ENCODE results near the gene MOB3B.

MOB3B gene

DNA sequence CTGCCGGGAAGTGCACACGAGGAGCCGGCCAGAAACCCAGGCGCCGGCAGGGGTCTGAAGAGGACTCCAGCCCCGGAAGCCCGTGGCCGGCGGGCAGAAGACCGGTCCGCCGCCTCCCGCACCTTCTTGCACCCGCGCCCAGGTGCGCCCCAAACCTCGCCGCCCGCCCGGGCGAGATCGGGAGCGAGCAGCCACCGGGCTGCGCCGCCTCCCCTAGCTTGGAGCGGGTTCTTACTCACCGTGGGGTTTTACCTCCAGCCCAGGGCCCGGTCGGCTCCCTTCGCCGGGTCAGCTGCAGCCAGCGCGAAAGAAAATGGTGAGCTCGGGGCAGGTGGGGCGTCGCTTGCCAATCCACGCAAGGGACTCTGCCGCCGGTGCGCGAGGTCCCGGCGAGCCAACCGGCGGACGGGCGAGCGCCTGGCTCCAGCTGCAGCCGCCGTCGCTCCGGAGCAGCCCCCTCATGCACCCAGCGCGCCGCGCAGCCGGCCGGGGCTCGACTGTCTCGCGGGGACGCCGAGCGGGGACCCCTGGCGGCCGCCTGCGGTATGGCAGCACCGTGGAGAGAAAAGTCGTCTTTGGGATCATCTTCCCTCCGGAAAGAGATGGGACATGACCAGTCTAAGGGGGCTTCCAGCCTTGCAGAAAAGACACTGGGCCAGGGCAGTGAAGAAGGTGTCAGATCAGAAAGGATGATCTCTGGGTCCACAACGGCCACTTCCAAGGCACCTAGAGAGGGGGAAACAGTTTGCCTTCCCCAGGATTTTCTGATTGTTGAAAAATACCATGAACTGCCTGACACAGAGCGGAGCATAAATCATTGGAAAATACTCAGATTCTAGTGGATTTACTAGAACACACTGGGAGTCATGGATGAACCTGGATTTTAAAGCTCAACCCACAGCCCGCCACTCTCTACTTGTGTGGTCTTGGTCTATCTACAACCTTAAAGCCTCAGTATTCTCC lies at the start of gene MOB3B:
Gene MOB3B, minus strand, starts transcription at position 499 of the 963 bp plus-strand sequence. CDS start 74,264 bp downstream, outside the sequence.
- no peak for DNase-seq

GRCh38 chr9:27573634-27574590 lies 44.3 kb upstream of the MOB3B start:
- DNase-seq: peak; percentile 96

- DNase-seq: peak; percentile 83
Measured at GRCh38 chr9:27572918-27573633, 43.5 kb upstream of the MOB3B start, which contains the start of gene C9orf72. Gene C9orf72 (minus strand): TSS chr9:27573481. CDS start chr9:27567120, 6,361 bp downstream.

- DNase-seq: peak; percentile 46
Measured at GRCh38 chr9:27572566-27572917, 42.9 kb upstream of the MOB3B start.

- no peak for DNase-seq
Measured at GRCh38 chr9:27572061-27572460, 42.4 kb upstream of the MOB3B start.

DNA sequence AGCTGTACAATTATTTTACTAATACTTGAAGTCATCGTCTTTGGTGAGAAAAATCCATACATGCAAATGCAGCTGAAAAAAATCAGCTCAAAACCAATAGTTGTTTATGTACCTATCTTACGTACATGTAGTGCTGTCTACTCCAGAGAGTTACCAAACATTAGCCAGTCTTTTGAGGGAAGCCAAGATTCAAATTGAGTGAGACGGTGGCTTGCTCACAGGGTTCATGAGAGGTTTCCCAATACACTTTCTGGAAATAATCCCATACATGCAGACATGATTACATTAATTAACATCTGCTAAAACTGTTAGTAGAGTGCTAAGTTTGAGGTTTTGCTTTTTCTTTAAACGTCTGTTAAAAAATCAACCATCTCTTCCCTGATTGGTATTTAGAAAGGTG lies 41.4 kb upstream of the MOB3B start:
- no peak for DNase-seq

- no peak for DNase-seq
Measured at GRCh38 chr9:27569406-27569805, 39.8 kb upstream of the MOB3B start.

- DNase-seq: no peak
Measured at GRCh38 chr9:27566118-27566517, 36.5 kb upstream of the MOB3B start.

DNA sequence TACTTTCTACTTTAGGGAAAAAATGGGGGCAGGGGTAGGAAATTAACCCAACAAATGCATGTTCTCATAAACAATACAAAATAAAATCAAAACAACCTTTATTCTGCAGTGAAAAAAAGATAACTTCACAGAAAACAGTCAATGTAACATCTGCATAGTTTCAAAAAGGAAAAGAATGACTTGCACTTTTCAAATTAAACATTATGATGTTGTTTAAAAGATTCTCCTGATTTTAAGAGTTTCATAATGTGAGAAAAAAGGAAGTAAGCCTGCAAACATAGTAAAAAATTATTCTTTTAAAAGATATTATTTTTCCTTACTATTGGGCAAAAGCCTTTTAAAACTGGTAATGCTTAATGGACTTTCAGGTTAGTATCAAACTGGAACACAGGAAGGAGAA lies 36.1 kb upstream of the MOB3B start:
- no peak for DNase-seq

DNA sequence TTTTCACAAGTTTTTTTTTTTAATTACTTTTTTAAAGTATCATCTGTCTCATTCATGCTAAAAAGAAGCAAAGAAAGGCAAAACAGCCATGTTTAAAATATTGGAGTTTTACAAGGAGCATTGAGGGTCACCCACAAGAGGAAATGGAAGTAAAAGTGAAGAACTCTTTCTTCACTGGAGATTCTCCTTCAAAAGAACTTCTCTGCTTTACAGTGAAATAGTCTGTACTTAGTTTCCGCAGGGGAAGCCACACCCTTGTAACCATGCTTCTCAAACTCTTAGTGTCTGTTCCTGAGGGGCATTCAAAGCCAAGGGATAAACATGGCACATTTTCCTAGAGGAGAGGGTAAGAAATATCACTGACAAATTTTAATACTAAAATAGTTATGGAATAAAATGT lies 35.1 kb upstream of the MOB3B start:
- no peak for DNase-seq

- no peak for DNase-seq
Measured at GRCh38 chr9:27563738-27564430, 34.3 kb upstream of the MOB3B start.

DNA sequence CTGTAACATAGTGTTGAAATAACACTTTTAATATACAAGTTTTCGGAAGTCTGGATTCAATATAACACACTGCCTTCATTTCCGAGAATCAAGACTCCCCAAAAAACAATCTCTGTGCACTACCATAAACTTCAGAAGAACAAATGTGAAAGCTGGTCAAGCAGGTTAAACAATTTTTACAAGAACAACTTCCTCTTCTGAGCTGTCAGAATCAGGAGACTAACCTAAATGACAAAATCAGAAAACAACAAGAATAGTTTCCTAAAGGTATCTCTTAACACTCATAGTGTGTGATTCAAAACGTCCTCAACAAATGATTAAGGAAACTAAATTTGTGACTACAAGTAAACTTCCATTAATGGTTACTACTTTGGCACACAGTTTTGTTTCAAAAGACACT lies 32.1 kb upstream of the MOB3B start:
- DNase-seq: no peak

- DNase-seq: no peak
Measured at GRCh38 chr9:27560457-27560856, 30.8 kb upstream of the MOB3B start.

DNA sequence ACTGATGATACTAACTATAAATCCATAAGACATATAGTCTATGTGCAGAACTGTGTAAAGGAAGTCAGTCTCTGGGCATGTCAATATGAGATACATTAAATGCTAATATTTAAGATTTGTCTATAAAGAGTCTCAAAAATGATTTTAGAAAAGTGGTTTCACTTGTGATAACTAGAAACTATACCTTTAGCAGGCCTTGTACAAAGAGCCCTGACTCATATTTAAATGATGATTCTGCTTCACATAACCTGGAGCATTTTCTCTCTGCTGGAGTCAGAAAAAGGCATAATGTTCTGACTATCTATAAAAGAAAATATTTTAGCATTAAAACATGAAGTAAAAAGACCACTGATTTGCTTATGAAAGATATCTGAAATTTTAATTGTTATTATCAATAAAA lies 28.7 kb upstream of the MOB3B start:
- no peak for DNase-seq

GRCh38 chr9:27556470-27556869 lies 26.9 kb upstream of the MOB3B start:
- DNase-seq: no peak

- no peak for DNase-seq
Measured at GRCh38 chr9:27554712-27555111, 25.1 kb upstream of the MOB3B start.

DNA sequence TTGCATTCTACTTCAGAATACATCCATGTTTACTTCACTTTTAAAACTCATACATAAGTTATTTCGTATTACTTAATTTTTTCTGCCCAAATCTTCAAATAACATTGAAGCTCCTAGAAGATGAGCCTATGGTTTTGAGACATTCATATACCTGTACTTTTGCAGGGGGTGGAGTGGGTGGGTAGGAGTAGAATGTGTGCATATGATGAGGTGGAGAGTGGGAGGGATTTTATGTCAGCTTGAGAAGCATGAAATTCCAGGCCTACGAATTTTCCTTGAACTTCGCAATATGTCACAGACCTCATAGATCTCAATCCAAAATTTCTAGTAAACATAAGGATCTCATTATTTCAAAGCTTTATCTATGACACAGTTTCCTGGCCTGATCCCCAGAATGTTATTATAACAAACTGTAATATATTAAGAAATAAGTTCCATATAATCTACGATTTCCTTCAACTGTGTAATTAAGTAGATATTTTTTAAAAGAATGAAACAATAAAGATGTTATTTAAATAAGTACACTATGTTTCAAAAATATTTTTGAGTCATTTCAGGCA lies 19.7 kb upstream of the MOB3B start:
- no peak for DNase-seq

- no peak for DNase-seq
Measured at GRCh38 chr9:27548055-27548741, 18.6 kb upstream of the MOB3B start.

GRCh38 chr9:27545471-27545870 lies 15.9 kb upstream of the MOB3B start:
- no peak for DNase-seq

DNA sequence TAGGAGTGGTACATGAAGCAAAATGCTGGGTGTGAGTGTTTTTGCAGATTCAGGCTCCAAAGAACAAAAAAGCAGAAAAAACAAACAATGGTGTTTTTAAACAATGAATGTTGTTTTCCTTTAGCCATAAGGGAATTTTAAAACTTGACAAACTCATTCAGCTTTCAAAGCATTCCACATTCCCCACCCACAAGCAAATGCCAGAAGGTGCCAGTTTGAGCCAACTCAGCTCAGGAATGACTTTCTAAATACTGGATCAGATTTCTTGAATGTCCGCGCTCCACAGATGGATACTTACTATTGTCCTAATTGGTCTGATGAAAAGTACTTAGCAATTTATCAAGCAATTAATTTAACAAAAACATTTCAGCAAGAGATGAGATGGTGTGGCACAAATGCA lies 12.9 kb upstream of the MOB3B start:
- no peak for DNase-seq

- no peak for DNase-seq
Measured at GRCh38 chr9:27541740-27542139, 12.1 kb upstream of the MOB3B start.
